Upper lobe of left lung (tissue), 4 donors: Measurements from ENCODE around the gene LRP1B.

Source experiments
- CTCF ChIP-seq, 6 experiments: fragments of 450-650 bp in 4 of 6; fragments of 200-600 bp in 2 of 6; sonication (generic) in 2 of 6; IDR thresholded peaks; one replicate each; pipeline ENCODE4 v1.5.1; 2016 to 2019; ENCODE audit warnings: antibody characterized with exemption in 6 of 6
- EP300 ChIP-seq, 4 donors: sonication (generic); formaldehyde crosslinking; IDR thresholded peaks; one replicate each; pipeline ENCODE4 v1.5.1; 2017; ENCODE audit warnings: antibody characterized with exemption in 4 of 4, control low read depth in 2 of 4
- POLR2AphosphoS5 ChIP-seq, 2 donors: sonication (generic); formaldehyde crosslinking; IDR thresholded peaks; one replicate each; pipeline ENCODE4 v1.5.1; 2017; ENCODE audit warnings: antibody characterized with exemption in 2 of 2

- TF ChIP-seq EP300 (IDR thresholded peaks at IDR 0.05) (no peak), CTCF (IDR thresholded peaks at IDR 0.05) (no peak), POLR2AphosphoS5 (IDR thresholded peaks at IDR 0.05) (no peak)
Observed at GRCh38 chr2:141766225-141766624, 364.6 kb downstream of the LRP1B start.
